ENCODE results near the gene COL13A1. TPM values are rescaled to one million over a fixed set of nuclear protein-coding genes. Genes with fewer than 3 reads are reported as not detected.

COL13A1 gene
- total RNA-seq (10 to 100 TPM in 2 of 4 donors, 1 to 10 TPM in 2; 4.4 to 13.7 (median 10.4) TPM), polyA plus RNA-seq (6.8 TPM)
- long read RNA-seq, donor 1, partial matches to known transcripts = 8 of 23 reads
- long read RNA-seq, donor 1, other reads (novel, unspliced or antisense) = 15 of 23 reads
- long read RNA-seq, donor 2, partial matches to known transcripts = 1 of 8 reads
- long read RNA-seq, donor 2, other reads (novel, unspliced or antisense) = 7 of 8 reads
- long read RNA-seq, donor 3, partial matches to known transcripts = 6 of 30 reads
- long read RNA-seq, donor 3, other reads (novel, unspliced or antisense) = 24 of 30 reads
- long read RNA-seq, donor 4, partial matches to known transcripts = 0 of 8 reads
- long read RNA-seq, donor 4, other reads (novel, unspliced or antisense) = 8 of 8 reads

GRCh38 chr10:69801434-69802315, at the start of gene COL13A1:
COL13A1 (plus strand) TSS chr10:69801906; CDS start chr10:69802424, 518 bp downstream.
- ATAC-seq (peak; percentile 42 to 59), DNase-seq (peak; percentile 66 to 81 (median 80))
- WGBS = under 1% methylated on average over 58 of the region's 58 CpGs
- H3K27me3 ChIP-seq (ENCODE audit: control insufficient read depth, insufficient read depth) = no peaks in the 10 kb centered on the region
- intact Hi-C loops (cut with DNase I) = loop anchor here in 3 of 4 donors (5.0 to 10.0 kb wide), 5 partner anchors 69 to 159 kb away; no protein-coding TSS in a partner anchor
- peak within 1 kb of the TSS; percentile 19 for H3K4me3 ChIP-seq (ENCODE audit: low read length)
- H3K27ac ChIP-seq (ENCODE audit: low read length) = peak within 1 kb of the TSS; percentile 71
- H3K9me3 ChIP-seq (ENCODE audit: control insufficient read depth, low read length) = no peaks in the 10 kb centered on the region
- H3K4me1 ChIP-seq (ENCODE audit: control insufficient read depth, insufficient read depth, low read length) = peaks cover 3% of the 10 kb centered on the region

DNA sequence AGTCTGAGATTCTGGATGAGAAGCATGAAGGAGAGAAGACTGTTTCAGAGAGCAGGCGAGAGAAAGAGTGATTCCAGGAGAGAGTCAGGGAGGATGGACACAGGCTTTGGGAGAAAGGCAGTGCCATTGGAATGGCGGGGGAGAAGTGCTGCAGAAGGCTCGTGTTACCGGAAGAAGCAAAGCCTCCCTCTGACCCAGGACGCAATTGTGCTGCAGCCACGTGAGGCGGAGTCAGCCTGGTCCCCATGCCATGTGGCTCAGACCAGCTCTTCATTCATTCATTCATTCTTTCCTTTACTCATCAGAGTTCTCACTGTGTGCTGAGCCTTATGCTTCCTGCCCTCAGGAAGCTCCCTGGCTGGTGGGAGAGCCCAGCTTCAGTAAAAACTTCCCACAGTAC, 49.2 kb upstream of the COL13A1 start:
- 73% methylated on average over 7 of the region's 7 CpGs for WGBS
- intact Hi-C loops (cut with DNase I) = no loop called here
- no peaks in the 10 kb centered on the region for H3K27me3 ChIP-seq (ENCODE audit: control insufficient read depth, insufficient read depth)
- H3K9me3 ChIP-seq (ENCODE audit: control insufficient read depth, low read length) = no peaks in the 10 kb centered on the region
- ATAC-seq = no peak
- DNase-seq = no peak
- no peaks in the 10 kb centered on the region for H3K4me1 ChIP-seq (ENCODE audit: control insufficient read depth, insufficient read depth, low read length)
- H3K27ac ChIP-seq (ENCODE audit: low read length) = no peak overlapping the region
- no peak overlapping the region for H3K4me3 ChIP-seq (ENCODE audit: low read length)

DNA sequence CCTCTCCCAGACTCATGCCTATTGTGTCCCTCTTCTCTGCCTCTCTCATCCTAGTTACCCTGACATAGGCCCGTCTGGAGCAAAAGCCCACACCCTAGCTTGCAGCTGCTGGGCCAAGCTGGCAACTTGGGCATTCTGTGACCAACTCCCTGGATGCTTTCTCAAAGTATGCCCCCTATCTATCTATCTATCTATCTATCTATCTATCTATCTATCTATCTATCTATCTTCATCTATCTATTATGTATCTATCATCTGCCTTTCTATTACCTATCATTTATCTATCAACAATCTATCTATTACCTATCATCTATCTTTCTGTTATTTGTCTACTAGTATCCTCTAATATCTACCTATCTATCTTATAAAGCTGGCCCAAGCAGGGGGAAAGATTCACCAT, 45.4 kb upstream of the COL13A1 start:
- intact Hi-C loops (cut with DNase I) = no loop called here
- 100% methylated on average over 1 of the region's 1 CpG for WGBS
- no peaks in the 10 kb centered on the region for H3K9me3 ChIP-seq (ENCODE audit: control insufficient read depth, low read length)
- H3K4me1 ChIP-seq (ENCODE audit: control insufficient read depth, insufficient read depth, low read length) = peaks cover 2% of the 10 kb centered on the region
- H3K27ac ChIP-seq (ENCODE audit: low read length) = no peak overlapping the region
- ATAC-seq (no peak), DNase-seq (no peak)
- no peaks in the 10 kb centered on the region for H3K27me3 ChIP-seq (ENCODE audit: control insufficient read depth, insufficient read depth)
- no peak overlapping the region for H3K4me3 ChIP-seq (ENCODE audit: low read length)

DNA sequence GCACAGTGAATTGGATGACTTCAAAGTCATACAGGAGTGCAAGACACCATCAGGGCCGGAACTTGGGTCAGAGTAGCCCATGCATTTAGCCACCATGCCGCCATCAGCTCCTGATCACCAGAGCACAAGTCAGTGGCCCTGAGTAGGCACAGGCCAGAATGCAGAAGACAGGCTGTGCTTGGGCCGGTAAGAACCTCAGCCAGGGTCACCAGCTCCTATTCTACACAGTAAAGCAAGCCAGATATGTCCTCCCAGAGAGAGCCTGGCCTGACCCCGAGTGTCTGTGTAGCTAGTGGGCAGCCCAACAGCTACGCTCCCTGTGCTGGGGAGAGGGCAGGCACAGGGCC, 44.5 kb upstream of the COL13A1 start:
- H3K4me1 ChIP-seq (ENCODE audit: control insufficient read depth, insufficient read depth, low read length) = peaks cover 2% of the 10 kb centered on the region
- no peaks in the 10 kb centered on the region for H3K27me3 ChIP-seq (ENCODE audit: control insufficient read depth, insufficient read depth)
- DNase-seq = no peak
- no peak overlapping the region for H3K4me3 ChIP-seq (ENCODE audit: low read length)
- 81% methylated on average over 5 of the region's 5 CpGs for WGBS
- no peak overlapping the region for H3K27ac ChIP-seq (ENCODE audit: low read length)
- H3K9me3 ChIP-seq (ENCODE audit: control insufficient read depth, low read length) = no peaks in the 10 kb centered on the region
- intact Hi-C loops (cut with DNase I) = no loop called here
- ATAC-seq = peak; percentile 23 to 30

DNA sequence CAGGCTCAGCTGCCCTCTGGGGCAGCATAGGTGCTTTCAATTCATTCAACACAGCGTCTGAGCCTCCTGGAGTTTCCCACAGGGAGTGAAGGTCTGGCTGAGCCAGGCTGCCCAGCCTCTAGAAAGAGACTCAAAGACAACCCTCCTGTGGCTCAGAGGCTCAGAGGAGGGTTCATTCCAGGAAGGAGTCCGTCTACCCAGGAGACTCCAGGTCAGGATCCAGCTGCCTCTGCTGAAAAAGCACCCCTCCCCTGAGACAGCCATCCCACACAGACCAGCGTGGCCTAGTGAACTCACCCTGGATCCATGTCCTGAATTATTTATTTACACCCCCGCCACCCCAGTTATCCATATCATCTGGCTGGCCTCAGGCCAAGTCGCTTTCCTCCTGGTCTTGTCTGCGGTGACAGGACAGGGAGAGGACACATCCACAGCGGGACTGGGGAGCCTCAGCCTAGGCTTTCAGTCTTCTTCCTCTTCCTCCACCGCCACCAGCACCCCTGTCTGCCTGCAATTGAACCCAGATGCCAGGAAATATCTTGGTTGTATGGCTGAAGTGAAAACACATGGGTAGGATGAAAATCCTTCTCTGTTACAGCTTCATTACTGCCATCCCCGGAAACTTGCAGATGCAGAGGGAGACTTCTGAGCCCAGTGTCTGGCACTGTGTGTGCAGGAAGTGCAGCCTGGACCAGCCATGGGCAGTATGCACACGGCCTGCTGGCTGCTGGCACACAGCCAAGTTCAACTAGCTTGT, 44.0 kb upstream of the COL13A1 start:
- H3K4me1 ChIP-seq (ENCODE audit: control insufficient read depth, insufficient read depth, low read length) = peaks cover 2% of the 10 kb centered on the region
- intact Hi-C loops (cut with DNase I) = no loop called here
- DNase-seq (peak; percentile 66 to 85 (median 77)), ATAC-seq (peak; percentile 77 to 88)
- no peaks in the 10 kb centered on the region for H3K9me3 ChIP-seq (ENCODE audit: control insufficient read depth, low read length)
- no peak overlapping the region for H3K4me3 ChIP-seq (ENCODE audit: low read length)
- no peak overlapping the region for H3K27ac ChIP-seq (ENCODE audit: low read length)
- 31% methylated on average over 10 of the region's 10 CpGs for WGBS
- H3K27me3 ChIP-seq (ENCODE audit: control insufficient read depth, insufficient read depth) = no peaks in the 10 kb centered on the region

- intact Hi-C loops (cut with DNase I) = no loop called here
- Histone ChIP-seq H3K4me3 (ENCODE audit: low read length) (no peak overlapping the region), H3K4me1 (ENCODE audit: control insufficient read depth, insufficient read depth, low read length) (peaks cover 2% of the 10 kb centered on the region), H3K9me3 (ENCODE audit: control insufficient read depth, low read length) (no peaks in the 10 kb centered on the region), H3K27ac (ENCODE audit: low read length) (no peak overlapping the region), H3K27me3 (ENCODE audit: control insufficient read depth, insufficient read depth) (no peaks in the 10 kb centered on the region)
- DNase-seq (no peak), ATAC-seq (no peak)
- WGBS = 94% methylated on average over 1 of the region's 1 CpG
These were observed 43.4 kb upstream of the COL13A1 start for GRCh38 chr10:69758310-69758728.

DNA sequence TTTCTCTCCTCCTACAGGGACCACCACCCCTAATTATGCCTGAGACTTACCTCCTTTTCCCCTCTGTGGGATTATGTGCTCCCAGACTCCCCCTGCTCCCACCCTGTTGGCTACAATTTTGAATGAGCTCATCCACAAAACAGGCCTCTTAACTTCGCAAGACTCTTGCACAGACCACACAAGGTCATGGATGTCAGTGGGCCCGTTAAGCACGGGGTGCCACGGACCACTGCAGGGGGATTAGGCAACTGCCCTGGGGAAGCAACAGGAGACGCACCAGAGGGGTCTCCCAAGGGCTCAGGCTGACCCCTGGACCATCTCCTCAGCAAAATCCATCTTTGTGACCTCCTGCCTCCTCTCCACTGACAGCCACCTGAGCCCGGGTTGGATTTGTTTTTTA, 42.1 kb upstream of the COL13A1 start:
- 83% methylated on average over 6 of the region's 6 CpGs for WGBS
- no peak for DNase-seq
- intact Hi-C loops (cut with DNase I) = no loop called here
- Histone ChIP-seq H3K4me1 (ENCODE audit: control insufficient read depth, insufficient read depth, low read length) (peaks cover 2% of the 10 kb centered on the region), H3K9me3 (ENCODE audit: control insufficient read depth, low read length) (no peaks in the 10 kb centered on the region), H3K27me3 (ENCODE audit: control insufficient read depth, insufficient read depth) (no peaks in the 10 kb centered on the region), H3K4me3 (ENCODE audit: low read length) (no peak overlapping the region), H3K27ac (ENCODE audit: low read length) (no peak overlapping the region)
- no peak for ATAC-seq

DNA sequence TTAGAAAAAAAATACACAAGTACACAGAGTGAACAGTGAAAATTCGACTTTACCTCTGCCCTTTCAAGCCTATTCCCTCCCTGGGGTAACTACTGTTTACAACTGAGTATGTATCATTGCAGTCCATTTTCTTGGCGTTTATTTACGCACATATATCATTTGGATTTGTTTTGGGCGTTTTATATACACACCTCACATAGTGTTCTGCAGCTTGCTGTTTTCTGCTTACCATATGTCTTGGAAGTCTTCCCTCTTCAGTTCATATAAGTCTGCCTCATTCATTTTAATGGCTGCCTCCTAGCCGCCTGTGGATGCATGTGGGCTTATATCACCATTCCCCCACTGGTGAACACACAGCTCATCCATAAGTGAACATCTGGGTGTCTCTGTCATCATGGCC, 41.6 kb upstream of the COL13A1 start:
- H3K9me3 ChIP-seq (ENCODE audit: control insufficient read depth, low read length) = no peaks in the 10 kb centered on the region
- no peak for DNase-seq
- peaks cover 2% of the 10 kb centered on the region for H3K4me1 ChIP-seq (ENCODE audit: control insufficient read depth, insufficient read depth, low read length)
- H3K4me3 ChIP-seq (ENCODE audit: low read length) = no peak overlapping the region
- no peak for ATAC-seq
- 86% methylated on average over 5 of the region's 5 CpGs for WGBS
- H3K27me3 ChIP-seq (ENCODE audit: control insufficient read depth, insufficient read depth) = no peaks in the 10 kb centered on the region
- no peak overlapping the region for H3K27ac ChIP-seq (ENCODE audit: low read length)
- intact Hi-C loops (cut with DNase I) = no loop called here

DNA sequence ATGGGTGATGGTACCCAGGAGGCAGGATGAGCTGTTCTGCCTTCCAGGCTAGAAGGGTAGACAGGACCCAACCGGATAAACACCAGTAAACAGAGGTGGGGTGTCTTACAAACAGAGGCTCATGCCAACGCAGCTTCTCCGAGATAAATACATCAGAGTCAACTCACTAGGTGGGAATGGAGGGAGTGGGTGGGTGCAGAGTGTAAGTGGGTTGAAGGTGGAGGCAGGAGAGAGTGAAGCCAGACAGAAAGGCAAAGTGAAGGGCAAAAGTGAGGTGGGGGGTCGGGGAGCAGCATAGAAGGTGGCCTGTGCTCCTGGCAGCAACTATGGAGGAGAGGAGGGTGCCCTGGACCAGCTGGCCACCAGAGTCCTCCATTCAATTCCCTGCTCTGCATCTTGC, 40.4 kb upstream of the COL13A1 start:
- intact Hi-C loops (cut with DNase I) = no loop called here
- Histone ChIP-seq H3K4me1 (ENCODE audit: control insufficient read depth, insufficient read depth, low read length) (peaks cover 2% of the 10 kb centered on the region), H3K4me3 (ENCODE audit: low read length) (no peak overlapping the region), H3K9me3 (ENCODE audit: control insufficient read depth, low read length) (no peaks in the 10 kb centered on the region), H3K27ac (ENCODE audit: low read length) (no peak overlapping the region), H3K27me3 (ENCODE audit: control insufficient read depth, insufficient read depth) (no peaks in the 10 kb centered on the region)
- no peak for ATAC-seq
- 88% methylated on average over 4 of the region's 4 CpGs for WGBS
- DNase-seq = no peak

GRCh38 chr10:69766161-69766910, 35.4 kb upstream of the COL13A1 start:
- H3K4me3 ChIP-seq (ENCODE audit: low read length) = no peak overlapping the region
- intact Hi-C loops (cut with DNase I) = no loop called here
- H3K27ac ChIP-seq (ENCODE audit: low read length) = no peak overlapping the region
- H3K27me3 ChIP-seq (ENCODE audit: control insufficient read depth, insufficient read depth) = no peaks in the 10 kb centered on the region
- ATAC-seq (peak; percentile 61 to 84), DNase-seq (peak in 2 of 3 donors; percentile 80)
- 53% methylated on average over 10 of the region's 10 CpGs for WGBS
- H3K9me3 ChIP-seq (ENCODE audit: control insufficient read depth, low read length) = no peaks in the 10 kb centered on the region
- no peaks in the 10 kb centered on the region for H3K4me1 ChIP-seq (ENCODE audit: control insufficient read depth, insufficient read depth, low read length)
